Right forelimb (tissue), 1 donor: ENCODE data around the gene PSEN1.
A peak's percentile ranks its signal among the peaks of the same experiment; 100 is the strongest.

Experiments
- DNase-seq: peaks from one replicate; pipeline ENCODE4 v3.0.0-alpha.2; 2018

Gene PSEN1

GRCh38 chr14:73241481-73242165 is 105.3 kb downstream of the PSEN1 start:
- DNase-seq = peak; percentile 41

- peak; percentile 37 for DNase-seq
These were observed 106.1 kb downstream of the PSEN1 start for GRCh38 chr14:73242357-73242901.

- DNase-seq = no peak
These were observed 107.0 kb downstream of the PSEN1 start for GRCh38 chr14:73243341-73243740.

- no peak for DNase-seq
These were observed 107.4 kb downstream of the PSEN1 start for GRCh38 chr14:73243748-73244147.

GRCh38 chr14:73244541-73245290 is 108.4 kb downstream of the PSEN1 start:
- DNase-seq = no peak

GRCh38 chr14:73245480-73246325 is 109.4 kb downstream of the PSEN1 start:
- peak; percentile 71 for DNase-seq

- no peak for DNase-seq
These were observed 110.3 kb downstream of the PSEN1 start for GRCh38 chr14:73246387-73247150.

- no peak for DNase-seq
These were observed 112.0 kb downstream of the PSEN1 start for GRCh38 chr14:73248108-73248868.

- no peak for DNase-seq
These were observed 112.8 kb downstream of the PSEN1 start for GRCh38 chr14:73249108-73249507.

- no peak for DNase-seq
These were observed 113.4 kb downstream of the PSEN1 start for GRCh38 chr14:73249564-73250316.

GRCh38 chr14:73250317-73250713 is 114.0 kb downstream of the PSEN1 start:
- DNase-seq = no peak

GRCh38 chr14:73250781-73251500 is 114.6 kb downstream of the PSEN1 start:
- no peak for DNase-seq

- DNase-seq = no peak
These were observed 115.4 kb downstream of the PSEN1 start for GRCh38 chr14:73251516-73252215.

GRCh38 chr14:73252491-73253322 is 116.4 kb downstream of the PSEN1 start:
- no peak for DNase-seq

- no peak for DNase-seq
These were observed 117.0 kb downstream of the PSEN1 start for GRCh38 chr14:73253323-73253610.

GRCh38 chr14:73253721-73254120 is 117.4 kb downstream of the PSEN1 start:
- DNase-seq = no peak

GRCh38 chr14:73254247-73255004 is 118.1 kb downstream of the PSEN1 start:
- DNase-seq = no peak

- DNase-seq = no peak
These were observed 118.7 kb downstream of the PSEN1 start for GRCh38 chr14:73255005-73255400.
